HEK293 (cell line): Measurements from ENCODE around the gene ARHGEF5.

Experiments used
- CTCF ChIA-PET: fragments of 350-600 bp; formaldehyde crosslinking; extraction: SDS; loops from one replicate; lab custom pipeline; 2021; ENCODE audit warnings: antibody characterized with exemption; lab: Yijun Ruan, JAX
- POLR2A ChIA-PET: fragments of 300-600 bp; formaldehyde crosslinking; extraction: SDS; loops from one replicate; lab custom pipeline; 2020; ENCODE audit warnings: antibody characterized with exemption, inconsistent platforms; lab: Yijun Ruan, JAX
- H3K27ac ChIP-seq: fragments of 200-500 bp; sonication (Bioruptor generic); 2 replicates; pipeline ENCODE4 v1.5.1; 2014; ENCODE audit warnings: low read depth, low read length, control low read depth, inconsistent platforms; ENCODE audit errors: extremely low read depth
- H3K36me3 ChIP-seq, 2 experiments: fragments of 200-500 bp in 1 of 2; sonication (Bioruptor generic) in 1 of 2; 1 replicate in 1 of 2; 2 replicates in 1 of 2; pipeline ENCODE4 v1.5.1; 2014 to 2017; ENCODE audit warnings: inconsistent platforms in 2 of 2, low read length in 2 of 2; ENCODE audit not compliant: control insufficient read depth in 2 of 2, insufficient read depth in 1 of 2
- H3K4me1 ChIP-seq: fragments of 200-500 bp; sonication (Bioruptor generic); 2 replicates; pipeline ENCODE4 v1.5.1; 2014; ENCODE audit warnings: mild to moderate bottlenecking, low read length, inconsistent platforms; ENCODE audit not compliant: control insufficient read depth, insufficient read depth
- H3K4me3 ChIP-seq: 2 replicates; pipeline ENCODE4 v1.5.1; 2011; ENCODE audit warnings: low read depth, mild to moderate bottlenecking, control low read depth, low read length, moderate library complexity
- H3K9me3 ChIP-seq: fragments of 200-500 bp; sonication (Bioruptor generic); 2 replicates; pipeline ENCODE4 v1.5.1; 2014; ENCODE audit warnings: low read depth, low read length, inconsistent platforms; ENCODE audit not compliant: control insufficient read depth, insufficient read depth
- ATF2 ChIP-seq: fragments of 450-650 bp; formaldehyde crosslinking; IDR thresholded peaks from 2 replicates; pipeline ENCODE4 v1.5.1; 2016; ENCODE audit warnings: missing biosample characterization, missing genetic modification characterization, low read depth
- BCL11A ChIP-seq: fragments of 450-650 bp; formaldehyde crosslinking; IDR thresholded peaks from 2 replicates; pipeline ENCODE4 v1.5.1; 2016; ENCODE audit warnings: low read depth, missing biosample characterization, missing genetic modification characterization
- GLI2 ChIP-seq: fragments of 450-650 bp; formaldehyde crosslinking; IDR thresholded peaks from 2 replicates; pipeline ENCODE4; 2017; ENCODE audit warnings: missing biosample characterization, missing genetic modification characterization, low read depth, borderline replicate concordance
- INSM2 ChIP-seq: fragments of 450-650 bp; formaldehyde crosslinking; IDR thresholded peaks from 2 replicates; pipeline ENCODE4 v1.5.1; 2016; ENCODE audit warnings: missing biosample characterization, missing genetic modification characterization
- MEIS1 ChIP-seq: sonication (generic); formaldehyde crosslinking; IDR thresholded peaks from 2 replicates; pipeline ENCODE4 v1.8.1; 2022; ENCODE audit warnings: missing genetic modification reagents, mild to moderate bottlenecking, borderline replicate concordance
- PRDM2 ChIP-seq: fragments of 450-650 bp; formaldehyde crosslinking; IDR thresholded peaks from 2 replicates; pipeline ENCODE4 v1.5.1; 2016; ENCODE audit warnings: missing biosample characterization, missing genetic modification characterization, borderline replicate concordance
- SP2 ChIP-seq: fragments of 450-650 bp; formaldehyde crosslinking; IDR thresholded peaks from 2 replicates; pipeline ENCODE4 v1.5.1; 2016; ENCODE audit warnings: missing biosample characterization, missing genetic modification characterization
- ZBTB20 ChIP-seq: fragments of 450-650 bp; formaldehyde crosslinking; IDR thresholded peaks from 2 replicates; pipeline ENCODE4 v1.5.1; 2016; ENCODE audit warnings: missing biosample characterization, missing genetic modification characterization
- ZNF146 ChIP-seq: fragments of 450-650 bp; formaldehyde crosslinking; IDR thresholded peaks from 2 replicates; pipeline ENCODE4 v1.5.1; 2016; ENCODE audit warnings: missing biosample characterization, missing genetic modification characterization
- ZNF37A ChIP-seq: fragments of 450-650 bp; IDR thresholded peaks from 2 replicates; pipeline ENCODE4 v1.5.1; 2018; ENCODE audit warnings: missing biosample characterization, missing genetic modification characterization
- ZNF416 ChIP-seq: fragments of 450-650 bp; formaldehyde crosslinking; IDR thresholded peaks from 2 replicates; pipeline ENCODE4 v1.5.1; 2016; ENCODE audit warnings: missing biosample characterization, missing genetic modification characterization
- ZNF510 ChIP-seq: fragments of 450-650 bp; formaldehyde crosslinking; IDR thresholded peaks from 2 replicates; pipeline ENCODE4 v1.5.1; 2018; ENCODE audit warnings: mild to moderate bottlenecking, missing genetic modification characterization, missing biosample characterization; ENCODE audit not compliant: insufficient replicate concordance
- ZNF658 ChIP-seq: fragments of 450-650 bp; formaldehyde crosslinking; IDR thresholded peaks from 2 replicates; pipeline ENCODE4; 2016; ENCODE audit warnings: missing biosample characterization, missing genetic modification characterization
- ZNF843 ChIP-seq: fragments of 450-650 bp; formaldehyde crosslinking; IDR thresholded peaks from 2 replicates; pipeline ENCODE4 v1.5.1; 2016; ENCODE audit warnings: missing biosample characterization, missing genetic modification characterization

The ARHGEF5 gene

GRCh38 chr7:144399946-144400345 lies 44.7 kb downstream of the ARHGEF5 start:
- Histone ChIP-seq H3K4me3 (no peak overlapping the region), H3K4me1 (no peaks in the 10 kb centered on the region), H3K9me3 (no peaks in the 10 kb centered on the region), H3K36me3 (no peaks in the 10 kb centered on the region)
- TF ChIP-seq ZBTB20 (tag by site-specific recombination) (no peak), SP2 (tag by site-specific recombination) (no peak), ZNF37A (tag by site-specific recombination) (no peak), GLI2 (tag by site-specific recombination) (no peak), PRDM2 (tag by site-specific recombination) (no peak), ZNF843 (no peak), ZNF146 (tag by site-specific recombination) (no peak)
- TF ChIP-seq, all 188 proteins: peak for 0
- no peak overlapping the region for H3K27ac ChIP-seq
- POLR2A ChIA-PET = no interaction called here
- CTCF ChIA-PET = no interaction called here

- ChIA-PET POLR2A (no interaction called here), CTCF (no interaction called here)
- H3K4me3 ChIP-seq = no peak overlapping the region
Observed at GRCh38 chr7:144401490-144401889, 46.3 kb downstream of the ARHGEF5 start.

More at GRCh38 chr7:144401490-144401889, 46.3 kb downstream of the ARHGEF5 start:
- no peaks in the 10 kb centered on the region for H3K36me3 ChIP-seq
- H3K4me1 ChIP-seq = no peaks in the 10 kb centered on the region
- H3K9me3 ChIP-seq = no peaks in the 10 kb centered on the region
- no peak overlapping the region for H3K27ac ChIP-seq
- TF ChIP-seq ATF2 (tag by site-specific recombination) = no peak
- no peak for TF ChIP-seq BCL11A (tag by site-specific recombination)
- TF ChIP-seq ZNF658 (tag by site-specific recombination) = no peak
- TF ChIP-seq ZNF510 = no peak
- no peak for TF ChIP-seq INSM2 (tag by site-specific recombination)
- no peak for TF ChIP-seq ZNF416
- TF ChIP-seq MEIS1 (CRISPR knock-in tag) = no peak
- TF ChIP-seq, all 188 proteins: peak for 0
